GM21447 (cell line): ENCODE results near the gene TNS1.
"Not testable (repeated sequence)": the region's sequence is repeated elsewhere in the genome, so short reads cannot be mapped to it uniquely, and the experiment has no call there.

Experiments used
- ATAC-seq: cut with Tn5 transposase; IDR thresholded peaks from one replicate; pipeline ENCODE4 v1.9.1; 2021; ENCODE audit not compliant: unreplicated experiment

TNS1 gene

GRCh38 chr2:218029366-218030360 is 26.9 kb upstream of the TNS1 start:
- no peak for ATAC-seq

DNA sequence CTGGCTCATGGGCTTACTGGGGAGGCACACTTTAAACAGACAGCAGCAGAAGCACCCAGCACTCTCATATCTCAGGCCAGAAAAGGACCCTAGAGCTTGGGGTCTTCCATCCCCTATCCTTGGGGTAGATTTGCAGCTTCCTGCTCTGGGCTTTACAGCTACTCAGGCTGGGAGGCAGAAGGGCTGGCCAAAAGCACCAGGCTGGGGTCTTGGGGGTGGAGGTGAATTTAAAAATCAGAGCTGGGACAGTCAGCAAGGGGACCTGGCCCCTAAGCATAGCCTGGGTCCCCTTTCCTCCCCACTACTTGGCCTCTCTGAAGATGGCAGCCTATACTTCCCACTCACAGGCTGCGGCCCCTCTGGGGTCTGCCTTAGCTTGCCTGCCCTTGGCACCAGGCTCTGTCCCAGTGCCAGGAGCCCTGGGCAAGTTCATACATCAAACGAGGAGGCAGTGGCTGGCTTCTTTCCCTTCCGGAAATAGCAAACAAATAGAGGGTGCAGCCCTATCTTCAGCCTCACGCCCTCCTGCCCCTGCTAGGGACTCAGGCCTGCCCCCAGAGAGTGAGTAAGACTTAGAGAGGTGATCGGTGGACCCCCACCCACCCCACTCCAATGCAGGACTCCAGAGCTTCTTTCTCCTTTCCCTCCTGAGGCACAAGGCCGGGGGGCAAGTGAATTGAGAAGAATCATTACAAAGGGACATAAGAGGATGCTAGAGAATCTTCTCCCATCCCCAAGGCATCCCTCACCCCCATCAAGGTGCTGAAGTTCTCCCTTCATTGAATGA is 26.0 kb upstream of the TNS1 start:
- ATAC-seq, result no peak

DNA sequence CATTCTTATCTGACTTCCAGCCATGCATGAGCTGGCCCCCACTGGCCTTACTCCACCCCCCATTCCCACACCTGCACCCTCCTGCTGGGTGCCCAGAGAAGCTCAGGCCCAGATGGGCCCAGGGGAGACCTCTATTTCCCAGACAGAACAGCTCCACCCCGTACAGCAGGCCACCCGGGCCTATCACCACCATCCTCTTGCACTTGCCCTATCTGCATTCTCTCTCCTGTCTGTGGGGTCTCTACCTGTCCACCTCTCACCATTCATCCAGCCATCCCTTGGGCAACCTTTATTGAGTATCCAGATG is 25.3 kb upstream of the TNS1 start:
- ATAC-seq, result no peak

- no peak for ATAC-seq
Measured at GRCh38 chr2:218027426-218028188, 24.8 kb upstream of the TNS1 start.

- ATAC-seq, result no peak
Measured at GRCh38 chr2:218026676-218027425, 24.1 kb upstream of the TNS1 start.

DNA sequence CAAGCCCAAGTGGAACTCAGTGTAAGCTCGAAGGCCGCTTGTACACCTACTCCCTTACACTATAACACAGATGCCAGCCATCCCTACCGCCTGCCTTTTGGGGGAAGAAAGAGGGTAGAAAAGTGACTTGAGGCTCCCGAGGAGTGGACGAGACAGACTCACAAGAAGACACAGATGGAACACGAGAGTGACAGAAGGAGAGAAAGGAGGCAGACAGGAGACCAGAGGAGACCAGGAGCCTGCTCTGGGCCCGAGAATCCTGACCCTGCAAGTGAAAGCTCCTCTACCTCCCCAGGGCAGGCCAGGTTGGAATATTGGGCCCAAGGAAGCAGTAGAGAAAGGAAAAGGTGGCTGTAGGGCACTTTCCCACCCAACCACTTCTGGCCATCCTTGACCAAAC is 23.4 kb upstream of the TNS1 start:
- no peak for ATAC-seq

DNA sequence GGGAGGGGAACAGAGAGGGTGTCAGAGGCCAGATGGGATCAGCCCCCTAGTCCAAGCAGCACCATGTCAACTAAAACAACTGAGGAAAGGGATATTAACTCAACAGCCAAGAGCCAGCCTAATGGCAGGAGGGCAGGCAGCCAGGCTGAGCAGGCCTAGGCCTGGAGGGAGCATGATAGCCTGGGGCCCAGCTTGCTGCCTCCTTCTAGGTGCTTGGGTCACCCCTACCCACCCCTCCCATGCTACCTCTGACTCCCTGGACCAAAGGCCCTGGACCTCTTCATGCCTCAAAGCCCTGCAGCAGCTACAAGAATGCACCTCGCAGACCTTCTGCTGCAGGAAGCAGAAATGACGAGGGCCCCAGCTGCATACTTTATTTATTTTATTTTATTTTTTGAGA is 22.1 kb upstream of the TNS1 start:
- ATAC-seq, result no peak

DNA sequence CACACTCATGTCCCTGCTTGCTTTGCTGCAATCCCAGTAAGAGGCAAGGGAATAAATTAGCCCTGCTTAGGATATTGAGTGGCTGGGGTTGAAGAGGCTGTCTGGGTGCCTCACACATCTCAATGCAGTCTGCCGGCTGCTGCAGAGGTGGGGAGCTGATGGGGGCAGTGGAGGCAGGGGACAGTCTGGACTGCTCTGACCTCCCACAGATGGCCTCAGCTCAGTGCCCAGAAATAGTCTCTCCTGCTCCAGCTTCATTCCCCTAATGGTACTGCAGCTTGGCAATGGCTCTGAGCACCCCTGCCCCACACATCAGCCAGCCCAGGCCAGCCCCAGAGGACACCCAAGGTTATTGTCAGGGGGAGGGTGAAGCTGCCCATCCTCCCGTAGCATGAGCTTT is 21.5 kb upstream of the TNS1 start:
- ATAC-seq, result no peak

GRCh38 chr2:218023636-218024035 is 20.8 kb upstream of the TNS1 start:
- no peak for ATAC-seq

GRCh38 chr2:218022851-218023530 is 20.2 kb upstream of the TNS1 start:
- no peak for ATAC-seq

- ATAC-seq, result no peak
Measured at GRCh38 chr2:218022131-218022850, 19.5 kb upstream of the TNS1 start.

GRCh38 chr2:218021536-218022071 is 18.8 kb upstream of the TNS1 start:
- ATAC-seq, result no peak

DNA sequence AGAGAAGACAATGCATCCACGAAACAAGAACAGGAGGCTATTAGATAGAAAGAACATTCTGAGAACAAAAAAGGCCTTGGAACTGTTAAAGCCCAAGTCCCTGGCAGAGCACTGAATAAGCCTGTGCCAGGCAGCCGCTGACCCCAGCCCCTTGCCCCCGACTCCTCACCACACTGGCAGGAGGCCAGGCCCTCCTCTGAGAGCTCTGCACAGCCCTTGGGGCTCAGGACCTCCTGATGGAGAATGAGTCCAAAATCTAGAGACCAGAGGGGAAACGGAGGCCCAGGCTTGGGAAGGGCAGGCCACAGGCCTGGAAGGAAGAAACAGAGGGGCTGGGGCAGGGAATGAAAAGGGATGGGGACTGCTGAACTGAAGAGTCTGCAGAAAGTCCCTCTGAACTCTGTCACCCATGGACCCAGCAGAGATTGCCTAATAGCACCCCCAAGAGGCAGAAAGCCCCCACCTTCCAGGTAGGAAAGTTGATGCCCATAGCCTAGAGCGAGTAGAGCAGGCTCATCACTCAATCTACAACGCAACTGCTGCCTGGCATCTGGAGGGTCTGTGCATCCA is 18.3 kb upstream of the TNS1 start:
- no peak for ATAC-seq

- ATAC-seq, result no peak
Measured at GRCh38 chr2:218020281-218020680, 17.5 kb upstream of the TNS1 start.

- ATAC-seq, result no peak
Measured at GRCh38 chr2:218019411-218020060, 16.7 kb upstream of the TNS1 start.

GRCh38 chr2:218018842-218019125 is 16.0 kb upstream of the TNS1 start:
- ATAC-seq, result not testable (repeated sequence)

- ATAC-seq, result no peak
Measured at GRCh38 chr2:218017211-218018053, 14.6 kb upstream of the TNS1 start.

GRCh38 chr2:218016810-218017209 is 14.0 kb upstream of the TNS1 start:
- no peak for ATAC-seq
